Stimulated activated CD8-positive, alpha-beta memory T cell treated with anti-CD3 and anti-CD28 coated beads, Interleukin-12 subunit alpha, Interleukin-12 subunit beta, amount 100 ng/mL, for 4 hours (primary cell): ENCODE data around the gene PLAAT5.
"Not testable (repeated sequence)": the region's sequence is repeated elsewhere in the genome, so short reads cannot be mapped to it uniquely, and the experiment has no call there.

Experiments used
- DNase-seq: peaks from one replicate; pipeline ENCODE4 v3.0.0-alpha.2; 2020; ENCODE audit warnings: low read depth

PLAAT5 gene

DNA sequence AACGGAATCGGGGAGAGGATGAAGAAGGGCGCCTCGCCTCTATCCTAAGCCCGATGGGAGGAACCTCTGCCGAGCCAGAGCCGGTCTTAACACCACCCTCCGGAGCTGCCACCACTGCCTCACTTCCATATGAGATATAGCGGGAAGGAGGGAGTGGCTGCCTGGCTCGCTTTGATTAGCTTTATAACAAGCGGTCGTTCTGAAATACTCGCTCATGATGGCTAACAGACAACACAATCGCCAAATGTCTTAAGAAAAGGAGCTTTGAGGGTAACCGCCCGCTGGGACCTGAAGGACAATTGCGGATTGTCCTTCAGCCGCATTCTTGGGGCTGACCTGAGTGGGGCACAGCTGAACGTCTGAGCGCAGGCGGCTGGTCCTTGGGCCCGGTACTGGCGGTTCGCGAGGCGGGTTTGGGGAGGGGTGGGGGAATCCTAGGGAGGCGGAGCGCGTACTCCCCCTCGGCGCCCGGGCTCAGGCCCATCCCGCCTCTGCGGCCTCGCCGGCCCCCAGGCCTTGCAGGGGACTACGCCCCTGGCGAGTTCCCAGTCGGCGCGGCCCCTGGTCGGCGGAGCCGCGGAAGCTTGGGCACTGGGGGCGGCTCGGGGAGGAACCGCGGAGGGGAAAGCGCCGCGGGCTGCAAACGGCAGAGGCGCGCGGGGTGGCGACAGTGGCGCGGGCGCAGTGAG is at the start of gene PLAAT5:
Gene PLAAT5, minus strand, starts transcription at position 617 of the 689 bp plus-strand sequence. Its CDS starts 133 bp downstream, at position 484.
- DNase-seq, result no peak

GRCh38 chr11:63537293-63538101 is 46.5 kb upstream of the PLAAT5 start:
- no peak for DNase-seq

DNA sequence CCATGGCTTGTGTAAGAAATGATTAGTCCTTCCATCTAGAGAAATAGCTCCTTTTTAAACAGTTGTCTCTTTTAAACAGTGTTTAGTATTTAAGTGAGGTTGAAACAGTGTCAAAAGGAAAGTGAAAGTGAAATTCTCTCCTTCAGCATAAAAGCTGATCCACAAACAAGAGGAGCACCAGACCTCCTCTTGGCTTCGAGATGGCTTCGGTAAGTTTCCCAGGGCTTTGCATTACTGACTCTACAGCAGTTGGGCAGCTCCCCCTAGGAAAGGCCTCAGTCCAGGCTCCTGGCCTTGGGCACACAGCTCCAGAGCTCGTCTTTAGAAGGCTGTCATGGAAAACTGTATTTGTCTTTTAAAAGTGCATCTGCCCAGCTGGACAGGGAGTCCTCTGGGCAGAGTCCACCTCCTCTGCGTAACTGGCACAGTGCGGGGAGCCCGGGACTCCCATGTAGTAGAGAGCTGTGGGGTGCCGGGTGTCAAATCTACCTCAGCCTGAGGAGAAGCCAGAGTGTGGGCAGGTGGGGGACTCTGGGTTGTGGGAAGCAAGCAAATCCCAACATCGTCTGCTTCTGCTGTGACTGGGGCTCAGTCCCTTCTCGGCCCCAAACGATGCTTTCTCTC is 45.8 kb upstream of the PLAAT5 start, which contains the start of gene PLAAT4:
Gene PLAAT4, plus strand, starts transcription at position 140 of the 624 bp plus-strand sequence. Its CDS starts 61 bp downstream, at position 201.
- no peak for DNase-seq

GRCh38 chr11:63535734-63536133 is 44.8 kb upstream of the PLAAT5 start:
- no peak for DNase-seq

- DNase-seq, result no peak
These were observed 44.0 kb upstream of the PLAAT5 start for GRCh38 chr11:63534895-63535461.

GRCh38 chr11:63534076-63534475 is 43.1 kb upstream of the PLAAT5 start:
- DNase-seq, result no peak

DNA sequence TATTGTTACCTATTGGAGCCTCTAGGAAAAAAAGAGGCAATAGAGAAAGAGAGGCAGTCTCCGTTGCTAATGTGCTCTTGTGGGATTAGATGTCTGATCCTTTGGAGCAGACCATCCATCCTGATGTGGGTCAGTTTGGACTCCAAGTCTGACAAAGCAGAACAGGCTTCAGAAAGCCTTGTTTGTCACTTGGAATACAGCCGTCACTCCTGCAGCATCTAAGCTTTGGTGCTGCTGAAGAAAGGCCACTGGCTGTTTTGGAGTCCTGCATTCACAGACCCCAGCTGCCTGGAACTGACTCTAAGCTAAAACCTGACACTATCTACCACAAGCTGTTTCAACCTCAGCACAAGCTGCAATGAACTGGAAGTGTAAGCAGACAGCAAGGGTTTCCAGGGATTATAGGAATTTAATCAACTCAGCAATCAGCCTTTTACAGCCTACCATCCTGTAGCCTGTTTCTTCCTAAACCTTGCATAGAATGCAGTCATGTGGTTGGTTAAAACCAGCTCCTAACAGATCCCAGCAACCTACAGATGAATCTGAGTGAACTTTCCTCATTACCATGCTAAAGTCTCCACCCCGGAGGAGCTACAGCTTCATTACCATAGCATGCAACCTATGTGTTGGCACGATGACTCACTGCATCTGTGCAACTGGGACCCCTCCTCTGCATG is 42.0 kb upstream of the PLAAT5 start:
- DNase-seq, result no peak

DNA sequence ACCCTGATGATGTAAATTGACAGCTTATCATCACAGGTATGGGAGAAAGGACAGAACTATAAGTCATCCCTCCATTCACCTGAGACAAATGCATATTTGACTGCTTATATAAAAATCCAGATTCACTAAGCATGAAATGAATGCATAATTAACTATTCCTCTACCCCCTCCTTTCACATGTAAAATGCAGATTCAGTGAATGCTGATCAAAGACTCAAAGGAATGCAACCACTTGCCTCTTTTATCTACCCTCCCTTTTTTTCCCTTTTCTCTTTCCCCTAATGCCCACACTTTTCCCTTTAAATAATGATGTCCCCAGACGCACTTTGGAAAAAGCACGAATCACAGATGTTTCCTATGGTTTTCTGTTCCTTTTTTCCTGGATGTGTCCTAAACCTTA is 41.1 kb upstream of the PLAAT5 start:
- no peak for DNase-seq

- DNase-seq, result not testable (repeated sequence)
These were observed 40.3 kb upstream of the PLAAT5 start for GRCh38 chr11:63531074-63531792.

GRCh38 chr11:63530021-63530420 is 39.1 kb upstream of the PLAAT5 start:
- no peak for DNase-seq

DNA sequence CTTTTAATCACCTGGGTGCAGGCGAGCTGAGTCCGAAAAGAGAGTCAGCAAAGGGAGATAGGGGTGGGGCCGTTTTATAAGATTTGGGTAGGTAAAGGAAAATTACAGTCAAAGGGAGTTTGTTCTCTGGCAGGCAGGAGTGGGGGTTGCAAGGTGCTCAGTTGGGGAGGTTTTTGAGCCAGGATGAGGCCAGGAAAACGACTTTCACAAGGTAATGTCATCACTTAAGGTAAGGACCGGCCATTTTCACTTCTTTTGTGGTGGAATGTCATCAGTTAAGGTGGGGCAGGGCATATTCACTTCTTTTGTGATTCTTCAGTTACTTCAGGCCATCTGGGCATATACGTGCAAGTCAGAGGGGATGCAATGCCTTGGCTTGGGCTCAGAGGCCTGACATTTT is 38.4 kb upstream of the PLAAT5 start:
- not testable (repeated sequence) for DNase-seq

DNA sequence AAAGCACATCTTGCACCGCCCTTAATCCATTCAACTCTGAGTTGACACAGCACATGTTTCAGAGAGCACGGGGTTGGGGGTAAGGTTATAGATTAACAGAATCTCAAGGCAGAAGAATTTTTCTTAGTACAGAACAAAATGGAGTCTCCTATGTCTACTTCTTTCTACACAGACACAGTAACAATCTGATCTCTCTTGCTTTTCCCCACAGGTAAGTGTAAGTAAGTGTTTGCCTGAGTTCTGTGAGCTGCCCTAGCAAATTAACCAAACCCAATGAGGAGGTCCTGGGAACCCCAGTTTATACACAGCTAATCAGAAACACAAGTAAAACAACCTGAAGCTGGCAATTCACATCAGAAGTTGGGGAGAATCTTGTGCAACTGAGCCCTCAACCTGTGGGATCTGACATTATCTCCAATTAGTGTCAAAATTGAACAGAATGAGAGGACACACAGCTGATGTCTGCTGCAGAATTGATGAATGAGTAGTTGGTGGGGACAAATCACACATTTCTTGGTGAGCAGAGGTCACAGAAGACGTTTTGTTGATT is 37.8 kb upstream of the PLAAT5 start:
- not testable (repeated sequence) for DNase-seq

DNA sequence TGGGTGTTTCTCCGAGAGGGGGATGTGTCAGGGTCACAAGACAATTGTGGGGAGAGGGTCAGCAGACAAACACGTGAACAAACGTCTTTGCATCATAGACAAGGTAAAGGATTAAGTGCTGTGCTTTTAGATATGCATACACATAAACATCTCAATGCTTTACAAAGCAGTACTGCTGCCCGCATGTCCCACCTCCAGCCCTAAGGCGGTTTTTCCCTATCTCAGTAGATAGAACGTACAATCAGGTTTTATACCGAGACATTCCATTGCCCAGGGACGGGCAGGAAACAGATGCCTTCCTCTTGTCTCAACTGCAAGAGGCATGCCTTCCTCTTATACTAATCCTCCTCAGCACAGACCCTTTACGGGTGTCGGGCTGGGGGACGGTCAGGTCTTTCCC is 37.2 kb upstream of the PLAAT5 start:
- DNase-seq, result not testable (repeated sequence)

DNA sequence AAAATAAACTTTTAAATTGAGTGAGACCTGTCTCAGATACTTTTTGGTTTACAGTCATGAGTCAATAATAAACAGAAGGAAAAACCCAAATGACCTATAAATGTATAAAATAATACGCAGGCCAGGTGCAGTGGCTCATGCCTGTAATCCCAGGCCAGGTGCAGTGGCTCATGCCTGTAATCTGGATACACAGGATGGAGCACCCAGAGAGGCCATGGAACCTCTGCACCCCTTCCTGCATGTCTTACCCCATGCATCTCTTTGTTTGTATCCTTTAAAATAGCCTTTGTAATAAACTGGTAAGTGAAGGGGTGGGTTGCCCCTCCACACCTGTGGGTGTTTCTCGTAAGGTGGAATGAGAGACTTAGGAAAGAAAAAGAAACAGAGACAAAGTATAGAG is 36.7 kb upstream of the PLAAT5 start:
- no peak for DNase-seq

- DNase-seq, result no peak
These were observed 32.2 kb upstream of the PLAAT5 start for GRCh38 chr11:63523151-63523550.

- no peak for DNase-seq
These were observed 30.9 kb upstream of the PLAAT5 start for GRCh38 chr11:63521896-63522295.

- no peak for DNase-seq
These were observed 29.7 kb upstream of the PLAAT5 start for GRCh38 chr11:63520606-63521170.

DNA sequence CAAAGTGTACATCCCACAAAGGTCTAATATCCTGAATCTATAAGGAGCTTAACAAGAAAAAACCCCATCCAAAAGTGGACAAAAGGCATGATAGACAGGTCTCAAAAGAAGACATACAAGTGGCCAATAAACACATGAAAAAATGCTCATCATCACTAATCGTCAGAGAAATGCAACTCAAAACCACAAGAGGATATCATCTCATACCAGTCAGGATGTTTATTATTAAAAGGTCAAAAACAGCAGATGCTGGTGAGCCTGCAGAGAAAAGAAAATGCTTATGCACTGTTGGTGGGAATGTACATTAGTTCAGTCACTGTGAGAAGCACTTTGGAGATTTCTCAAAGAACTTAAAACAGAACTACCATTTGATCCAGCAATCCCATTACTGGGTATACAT is 27.6 kb upstream of the PLAAT5 start:
- no peak for DNase-seq

DNA sequence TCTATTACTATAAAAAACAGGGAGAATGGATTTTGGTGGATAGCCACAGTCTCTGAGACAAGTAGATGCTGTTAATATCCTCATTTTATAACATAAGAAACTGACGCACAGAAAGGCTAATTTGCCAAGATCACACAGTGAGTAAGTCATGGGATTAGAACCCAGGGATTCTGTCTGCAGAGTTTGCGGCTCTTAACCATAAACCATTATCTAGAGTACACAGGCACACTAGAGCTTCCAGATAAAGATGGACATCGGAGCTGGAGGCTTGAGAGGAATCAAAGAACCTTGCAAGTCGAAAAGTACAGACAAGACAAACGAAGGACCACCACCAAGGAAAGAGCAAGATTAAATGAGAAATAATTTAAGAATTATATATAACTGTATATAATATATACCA is 26.2 kb upstream of the PLAAT5 start:
- DNase-seq, result no peak

DNA sequence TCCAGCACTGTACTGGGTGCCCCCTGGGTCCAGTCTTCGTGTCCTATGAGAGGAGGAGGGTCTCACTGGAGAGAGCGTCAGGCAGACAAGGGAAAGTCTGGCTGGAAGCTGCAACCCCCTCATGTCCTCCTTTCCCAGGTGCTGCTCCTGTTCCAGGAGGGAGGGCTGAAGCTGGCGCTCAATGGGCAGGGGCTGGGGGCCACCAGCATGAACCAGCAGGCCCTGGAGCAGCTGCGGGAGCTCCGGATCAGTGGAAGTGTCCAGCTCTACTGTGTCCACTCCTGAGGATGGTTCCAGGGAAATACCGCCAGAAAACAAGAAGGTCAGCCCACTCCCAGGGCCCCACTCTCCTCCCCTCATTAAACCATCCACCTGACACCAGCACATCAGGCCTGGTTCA is 25.1 kb upstream of the PLAAT5 start:
- DNase-seq, result no peak

- DNase-seq, result no peak
These were observed 21.8 kb upstream of the PLAAT5 start for GRCh38 chr11:63512816-63513215.
